ENCODE data around the gene ARMH2.

The ARMH2 gene

GRCh38 chr6:24798740-24799540 is at the start of gene ARMH2:
Gene ARMH2 (minus strand): TSS chr6:24798917. CDS start chr6:24798857, 60 bp downstream.
- DNase-seq = peak in 7 of 56 donors; percentile 10 to 59 (median 22)

GRCh38 chr6:24848461-24848860 is 49.7 kb upstream of the ARMH2 start:
- DNase-seq = peak in 24 of 56 donors; percentile 7 to 70 (median 25)

- DNase-seq = peak in 4 of 56 donors; percentile 6 to 21 (median 10)
These were observed 48.7 kb upstream of the ARMH2 start for GRCh38 chr6:24847402-24847801.

GRCh38 chr6:24845578-24845977 is 46.9 kb upstream of the ARMH2 start:
- no peak for DNase-seq

- DNase-seq = no peak
These were observed 46.2 kb upstream of the ARMH2 start for GRCh38 chr6:24844903-24845302.

GRCh38 chr6:24844061-24844460 is 45.3 kb upstream of the ARMH2 start:
- DNase-seq = no peak

GRCh38 chr6:24840187-24840586 is 41.5 kb upstream of the ARMH2 start:
- no peak for DNase-seq

- DNase-seq = peak in 4 of 56 donors; percentile 7 to 30 (median 10)
These were observed 40.3 kb upstream of the ARMH2 start for GRCh38 chr6:24838994-24839393.

GRCh38 chr6:24838081-24838480 is 39.4 kb upstream of the ARMH2 start:
- no peak for DNase-seq

GRCh38 chr6:24836109-24836508 is 37.4 kb upstream of the ARMH2 start:
- peak in 1 of 56 donors; percentile 39 for DNase-seq

- no peak for DNase-seq
These were observed 35.1 kb upstream of the ARMH2 start for GRCh38 chr6:24833711-24834386.

- no peak for DNase-seq
These were observed 34.1 kb upstream of the ARMH2 start for GRCh38 chr6:24832794-24833193.

GRCh38 chr6:24831771-24832716 is 33.3 kb upstream of the ARMH2 start:
- DNase-seq = no peak

GRCh38 chr6:24829657-24830056 is 30.9 kb upstream of the ARMH2 start:
- DNase-seq = no peak

GRCh38 chr6:24827970-24828369 is 29.3 kb upstream of the ARMH2 start:
- DNase-seq = no peak

GRCh38 chr6:24827162-24827561 is 28.4 kb upstream of the ARMH2 start:
- no peak for DNase-seq

GRCh38 chr6:24825130-24825630 is 26.5 kb upstream of the ARMH2 start:
- DNase-seq = no peak

GRCh38 chr6:24824142-24824938 is 25.6 kb upstream of the ARMH2 start:
- no peak for DNase-seq

- DNase-seq = no peak
These were observed 24.5 kb upstream of the ARMH2 start for GRCh38 chr6:24823185-24823584.

- DNase-seq = no peak
These were observed 24.0 kb upstream of the ARMH2 start for GRCh38 chr6:24822696-24823095.

All from nucleus accumbens (tissue), 56 donors.